ENCODE data around the gene E2F4. TPM values are rescaled to one million over a fixed set of nuclear protein-coding genes. Genes with fewer than 3 reads are reported as not detected.

The E2F4 gene
- total RNA-seq, 6 experiments from 2014 or later: 14.4 to 36.4 (median 22.4) TPM

GRCh38 chr16:67234180-67234597 lies 42.2 kb downstream of the E2F4 start:
- WGBS (ENCODE audit: insufficient coverage, low coverage, low lambda C conversion rate, missing lambda C conversion rate): no CpG with 5 or more reads among the region's 10 CpGs
- no peak for ATAC-seq

GRCh38 chr16:67235816-67236562 lies 44.0 kb downstream of the E2F4 start:
- peaks cover 0 to 11% (median 0%) of the 10 kb centered on the region in 4 donors for H3K4me1 ChIP-seq
- TF ChIP-seq POLR2A (IDR thresholded peaks at IDR 0.05): no peak
- no peaks in the 10 kb centered on the region for H3K9me3 ChIP-seq
- intact Hi-C loops (cut with DNase I): no loop called here
- no peak overlapping the region for H3K4me3 ChIP-seq
- H3K36me3 ChIP-seq: peaks cover 0 to 8% (median 0%) of the 10 kb centered on the region in 4 donors
- DNase-seq: no peak
- H3K27ac ChIP-seq: no peak overlapping the region
- no peaks in the 10 kb centered on the region for H3K27me3 ChIP-seq
- no peak for ATAC-seq
- 76% methylated on average over 12 of the region's 17 CpGs for WGBS (ENCODE audit: insufficient coverage, low coverage, low lambda C conversion rate, missing lambda C conversion rate)

More at GRCh38 chr16:67234180-67234597, 42.2 kb downstream of the E2F4 start:
- Histone ChIP-seq H3K36me3 (peaks cover 0 to 21% (median 0%) of the 10 kb centered on the region in 4 donors), H3K4me1 (peaks cover 0 to 5% (median 0%) of the 10 kb centered on the region in 4 donors), H3K27me3 (no peaks in the 10 kb centered on the region), H3K4me3 (no peak overlapping the region), H3K27ac (no peak overlapping the region), H3K9me3 (no peaks in the 10 kb centered on the region)
- intact Hi-C loops (cut with DNase I): loop anchor here in 1 of 2 donors (5.0 kb wide), 1 partner anchor 37 kb away; the partner anchor contains the start of gene ELMO3
- TF ChIP-seq CTCF (IDR thresholded peaks at IDR 0.05): no peak
- no peak for TF ChIP-seq POLR2A (IDR thresholded peaks at IDR 0.05)
- no peak for DNase-seq

- Histone ChIP-seq H3K27me3 (no peaks in the 10 kb centered on the region), H3K4me1 (peaks cover 0 to 10% (median 0%) of the 10 kb centered on the region in 4 donors), H3K4me3 (no peak overlapping the region), H3K9me3 (no peaks in the 10 kb centered on the region), H3K27ac (no peak overlapping the region), H3K36me3 (peaks cover 0 to 1% (median 0%) of the 10 kb centered on the region in 4 donors)
- intact Hi-C loops (cut with DNase I): no loop called here
- peak in 3 of 4 donors; percentile 26 to 62 (median 30) for ATAC-seq
- 91% methylated on average over 15 of the region's 50 CpGs for WGBS (ENCODE audit: insufficient coverage, low coverage, low lambda C conversion rate, missing lambda C conversion rate)
- no peak for TF ChIP-seq CTCF (IDR thresholded peaks at IDR 0.05)
- DNase-seq: peak; percentile 46 to 50 (median 47)
Observed at GRCh38 chr16:67236563-67237395, 44.8 kb downstream of the E2F4 start.

GRCh38 chr16:67237396-67238277 lies 45.7 kb downstream of the E2F4 start:
- no peaks in the 10 kb centered on the region for H3K27me3 ChIP-seq
- 80% methylated on average over 1 of the region's 16 CpGs for WGBS (ENCODE audit: insufficient coverage, low coverage, low lambda C conversion rate, missing lambda C conversion rate)
- ATAC-seq (no peak), DNase-seq (peak in 1 of 3 donors; percentile 44)
- H3K4me3 ChIP-seq: no peak overlapping the region
- intact Hi-C loops (cut with DNase I): no loop called here
- peaks cover 0 to 14% (median 0%) of the 10 kb centered on the region in 4 donors for H3K4me1 ChIP-seq
- no peaks in the 10 kb centered on the region for H3K9me3 ChIP-seq
- no peak overlapping the region for H3K27ac ChIP-seq
- TF ChIP-seq POLR2A (IDR thresholded peaks at IDR 0.05): no peak
- no peak for TF ChIP-seq CTCF (IDR thresholded peaks at IDR 0.05)
- H3K36me3 ChIP-seq: no peaks in the 10 kb centered on the region
